MM.1S (cell line): ENCODE data around the gene ZBTB39.
A peak's percentile ranks its signal among the peaks of the same experiment; 100 is the strongest.
"Not testable (repeated sequence)": the region's sequence is repeated elsewhere in the genome, so short reads cannot be mapped to it uniquely, and the experiment has no call there.

Experiments used
- DNase-seq: peaks from one replicate; pipeline ENCODE4 v3.0.0-alpha.2; 2015
- H2AFZ ChIP-seq: fragments of 300-600 bp; sonication (generic); 2 replicates; pipeline ENCODE4 v1.6.0; 2016; ENCODE audit warnings: antibody characterized with exemption, low read length
- H3F3A ChIP-seq: fragments of 300-600 bp; sonication (generic); 2 replicates; pipeline ENCODE4 v1.6.1; 2016; ENCODE audit warnings: mild to moderate bottlenecking, antibody characterized with exemption, low read length, moderate library complexity, mixed read lengths; ENCODE audit not compliant: insufficient read depth
- H3K27ac ChIP-seq: fragments of 300-600 bp; sonication (generic); 2 replicates; pipeline ENCODE4 v1.5.1; 2016; ENCODE audit warnings: mild to moderate bottlenecking, low read length
- H3K27me3 ChIP-seq: fragments of 300-600 bp; sonication (generic); replicated peaks from 2 replicates; pipeline ENCODE4 v1.6.0; 2016; ENCODE audit warnings: low read length; ENCODE audit not compliant: insufficient read depth
- H3K36me3 ChIP-seq: fragments of 300-600 bp; sonication (generic); replicated peaks from 2 replicates; pipeline ENCODE4 v1.6.1; 2016; ENCODE audit warnings: mild to moderate bottlenecking, low read length, mixed read lengths; ENCODE audit not compliant: insufficient read depth
- H3K4me1 ChIP-seq: fragments of 300-600 bp; sonication (generic); 2 replicates; pipeline ENCODE4 v1.6.1; 2016; ENCODE audit warnings: low read length, mixed read lengths
- H3K4me2 ChIP-seq: fragments of 300-600 bp; sonication (generic); 2 replicates; pipeline ENCODE4 v1.6.0; 2016; ENCODE audit warnings: low read depth, low read length
- H3K4me3 ChIP-seq: fragments of 300-600 bp; sonication (generic); 2 replicates; pipeline ENCODE4 v1.5.1; 2016; ENCODE audit warnings: low read length, mixed read lengths
- H3K79me2 ChIP-seq: fragments of 300-600 bp; sonication (generic); 2 replicates; pipeline ENCODE4 v1.6.1; 2016; ENCODE audit warnings: mixed run types, low read length, mixed read lengths
- H3K9ac ChIP-seq: fragments of 300-600 bp; sonication (generic); 2 replicates; pipeline ENCODE4 v1.6.1; 2016; ENCODE audit warnings: low read length, mixed read lengths
- H3K9me2 ChIP-seq: fragments of 300-600 bp; sonication (generic); replicated peaks from 2 replicates; pipeline ENCODE4 v1.6.1; 2016; ENCODE audit warnings: mild to moderate bottlenecking, low read length, mixed read lengths; ENCODE audit not compliant: insufficient read depth
- H3K9me3 ChIP-seq: fragments of 300-600 bp; sonication (generic); replicated peaks from 2 replicates; pipeline ENCODE4 v1.6.1; 2016; ENCODE audit warnings: mild to moderate bottlenecking, low read length, mixed read lengths; ENCODE audit not compliant: insufficient read depth
- H4K20me1 ChIP-seq: fragments of 300-600 bp; sonication (generic); 2 replicates; pipeline ENCODE4 v1.6.1; 2016; ENCODE audit warnings: mild to moderate bottlenecking, low read length, moderate library complexity, mixed read lengths; ENCODE audit not compliant: insufficient read depth
- CTCF ChIP-seq: fragments of 300-600 bp; sonication (generic); IDR thresholded peaks from 2 replicates; pipeline ENCODE4 v1.5.1; 2016; ENCODE audit warnings: antibody characterized with exemption, low read length, mixed read lengths
- EZH2 ChIP-seq: fragments of 300-600 bp; sonication (generic); optimal IDR thresholded peaks from 2 replicates; pipeline ENCODE3; 2017; ENCODE audit warnings: low read depth, mild to moderate bottlenecking, antibody characterized with exemption, low read length, mixed read lengths
- EZH2phosphoT487 ChIP-seq: fragments of 300-600 bp; sonication (generic); IDR thresholded peaks from 2 replicates; pipeline ENCODE4 v1.6.1; 2018; ENCODE audit warnings: antibody characterized with exemption, low read length

ZBTB39 gene, protein sequence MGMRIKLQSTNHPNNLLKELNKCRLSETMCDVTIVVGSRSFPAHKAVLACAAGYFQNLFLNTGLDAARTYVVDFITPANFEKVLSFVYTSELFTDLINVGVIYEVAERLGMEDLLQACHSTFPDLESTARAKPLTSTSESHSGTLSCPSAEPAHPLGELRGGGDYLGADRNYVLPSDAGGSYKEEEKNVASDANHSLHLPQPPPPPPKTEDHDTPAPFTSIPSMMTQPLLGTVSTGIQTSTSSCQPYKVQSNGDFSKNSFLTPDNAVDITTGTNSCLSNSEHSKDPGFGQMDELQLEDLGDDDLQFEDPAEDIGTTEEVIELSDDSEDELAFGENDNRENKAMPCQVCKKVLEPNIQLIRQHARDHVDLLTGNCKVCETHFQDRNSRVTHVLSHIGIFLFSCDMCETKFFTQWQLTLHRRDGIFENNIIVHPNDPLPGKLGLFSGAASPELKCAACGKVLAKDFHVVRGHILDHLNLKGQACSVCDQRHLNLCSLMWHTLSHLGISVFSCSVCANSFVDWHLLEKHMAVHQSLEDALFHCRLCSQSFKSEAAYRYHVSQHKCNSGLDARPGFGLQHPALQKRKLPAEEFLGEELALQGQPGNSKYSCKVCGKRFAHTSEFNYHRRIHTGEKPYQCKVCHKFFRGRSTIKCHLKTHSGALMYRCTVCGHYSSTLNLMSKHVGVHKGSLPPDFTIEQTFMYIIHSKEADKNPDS

GRCh38 chr12:57005980-57006808 lies at the start of gene ZBTB39:
TSS of gene ZBTB39 (minus strand) at chr12:57006546. CDS start at chr12:57004917, 1,629 bp downstream.
- H3K4me1 ChIP-seq, result peaks cover 7% of the 10 kb centered on the region; the same call in 1 of the 2 replicates
- H3F3A ChIP-seq, result no peaks in the 10 kb centered on the region
- H2AFZ ChIP-seq, result peak within 1 kb of the TSS; percentile 79
- H3K36me3 ChIP-seq, result peaks cover 5% of the 10 kb centered on the region; the same call in 1 of the 2 replicates
- H3K4me3 ChIP-seq, result peak within 1 kb of the TSS; percentile 89
- no peaks in the 10 kb centered on the region for H3K27me3 ChIP-seq
- H3K9me2 ChIP-seq, result no peaks in the 10 kb centered on the region
- no peaks in the 10 kb centered on the region for H3K9me3 ChIP-seq
- peak within 1 kb of the TSS; percentile 23; the same call in 1 of the 2 replicates for H3K27ac ChIP-seq
- peak within 1 kb of the TSS; percentile 90 for H3K4me2 ChIP-seq
- DNase-seq, result peak; percentile 66
- peak within 1 kb of the TSS; percentile 88 for H3K9ac ChIP-seq
- H4K20me1 ChIP-seq, result no peaks in the 10 kb centered on the region
- peaks cover 40% of the 10 kb centered on the region for H3K79me2 ChIP-seq
- TF ChIP-seq EZH2 (no peak), CTCF (peak; percentile 51)

DNA sequence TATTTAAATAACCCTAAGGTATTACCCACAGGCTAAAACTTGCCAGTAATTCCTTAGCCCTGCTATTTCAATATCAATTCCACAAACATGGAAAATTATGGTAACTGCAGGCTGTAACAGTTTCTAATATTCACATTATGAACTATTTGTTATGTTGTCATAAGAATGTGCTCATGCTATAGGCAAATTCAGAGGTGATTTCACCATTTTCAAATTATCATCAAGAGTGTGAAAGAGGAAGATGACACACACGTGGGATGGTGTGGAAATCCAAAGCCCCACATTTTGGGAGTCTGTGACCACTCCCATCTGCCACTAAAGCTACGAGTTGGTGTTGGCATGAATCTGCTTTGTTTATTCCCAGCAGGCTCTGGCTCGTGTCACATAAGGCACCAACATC lies 49.5 kb upstream of the ZBTB39 start:
- Histone ChIP-seq H2AFZ (no peak overlapping the region), H3K4me1 (no peaks in the 10 kb centered on the region; the same call in 1 of the 2 replicates), H3K27ac (no peak overlapping the region), H3K9me3 (no peaks in the 10 kb centered on the region), H3K4me3 (no peak overlapping the region), H3K4me2 (no peak overlapping the region), H3K79me2 (no peaks in the 10 kb centered on the region), H3K36me3 (peaks cover 12% of the 10 kb centered on the region), H4K20me1 (no peaks in the 10 kb centered on the region), H3K9me2 (no peaks in the 10 kb centered on the region), H3K9ac (no peak overlapping the region), H3F3A (no peaks in the 10 kb centered on the region), H3K27me3 (no peaks in the 10 kb centered on the region)
- TF ChIP-seq CTCF (no peak), EZH2phosphoT487 (no peak), EZH2 (no peak)
- DNase-seq, result no peak

DNA sequence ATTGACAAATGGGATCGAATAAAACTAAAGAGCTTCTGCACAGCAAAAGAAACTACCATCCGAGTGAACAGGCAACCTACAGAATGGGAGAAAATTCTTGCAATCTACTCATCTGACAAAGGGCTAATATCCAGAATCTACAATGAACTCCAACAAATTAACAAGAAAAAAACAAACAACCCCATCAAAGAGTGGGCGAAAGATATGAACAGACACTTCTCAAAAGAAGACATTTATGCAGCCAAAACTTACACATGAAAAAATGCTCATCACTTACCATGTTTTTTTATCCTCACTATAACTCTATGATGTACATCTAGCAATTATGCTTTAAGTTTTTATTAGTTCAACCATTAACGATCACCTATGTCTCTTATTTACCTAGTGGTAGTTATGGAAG lies 47.6 kb upstream of the ZBTB39 start:
- H3F3A ChIP-seq, H3K4me1 ChIP-seq, H3K4me3 ChIP-seq, H3K27ac ChIP-seq, H3K27me3 ChIP-seq, H3K36me3 ChIP-seq, H4K20me1 ChIP-seq, H3K9ac ChIP-seq, H3K79me2 ChIP-seq, H3K4me2 ChIP-seq, H2AFZ ChIP-seq, DNase-seq, H3K9me3 ChIP-seq, H3K9me2 ChIP-seq: not testable (repeated sequence)

DNA sequence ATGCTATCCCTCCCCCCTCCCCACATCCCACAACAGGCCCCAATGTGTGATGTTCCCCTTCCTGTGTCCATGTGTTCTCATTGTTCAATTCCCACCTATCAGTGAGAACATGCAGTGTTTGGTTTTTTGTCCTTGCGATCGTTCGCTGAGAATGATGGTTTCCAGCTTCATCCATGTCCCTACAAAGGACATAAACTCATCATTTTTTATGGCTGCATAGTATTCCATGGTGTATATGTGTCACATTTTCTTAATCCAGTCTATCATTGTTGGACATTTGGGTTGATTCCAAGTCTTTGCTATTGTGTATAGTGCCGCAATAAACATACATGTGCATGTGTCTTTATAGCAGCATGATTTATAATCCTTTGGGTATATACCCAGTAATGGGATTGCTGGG lies 46.8 kb upstream of the ZBTB39 start:
- not testable (repeated sequence) for H3F3A ChIP-seq, H3K27me3 ChIP-seq, H3K27ac ChIP-seq, H3K36me3 ChIP-seq, H3K79me2 ChIP-seq, DNase-seq, H3K9ac ChIP-seq, H3K4me1 ChIP-seq, H3K4me3 ChIP-seq, H3K9me3 ChIP-seq, H2AFZ ChIP-seq, H4K20me1 ChIP-seq, H3K4me2 ChIP-seq, H3K9me2 ChIP-seq
